ENCODE measurements around the gene ZNF438.
"Not testable (repeated sequence)": the region's sequence is repeated elsewhere in the genome, so short reads cannot be mapped to it uniquely, and the experiment has no call there.

ZNF438 gene

DNA sequence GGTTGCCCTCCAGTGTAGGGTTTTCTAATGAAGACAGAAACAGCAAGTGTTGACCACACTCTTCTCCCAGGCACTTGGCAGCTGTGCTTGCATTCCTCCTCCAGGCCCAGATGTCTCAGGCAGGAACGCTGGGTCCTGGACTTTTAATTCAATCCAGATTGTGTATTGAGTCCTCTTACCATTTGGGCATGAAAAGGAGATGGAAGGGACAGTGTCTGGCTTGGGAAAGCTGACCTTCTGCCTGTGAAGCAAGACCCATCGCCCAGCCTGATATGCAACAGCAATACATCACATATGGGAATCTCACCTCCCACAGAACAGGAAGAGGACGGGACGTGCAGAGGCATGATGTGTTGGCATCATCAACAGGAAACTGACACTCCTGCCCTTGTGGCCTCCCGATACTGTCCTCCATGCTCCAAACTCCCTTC is 227.8 kb downstream of the ZNF438 start:
- H3K4me3 ChIP-seq (ENCODE audit: low read length) = no peak overlapping the region
- no peak for DNase-seq (ENCODE audit: low read depth)

DNA sequence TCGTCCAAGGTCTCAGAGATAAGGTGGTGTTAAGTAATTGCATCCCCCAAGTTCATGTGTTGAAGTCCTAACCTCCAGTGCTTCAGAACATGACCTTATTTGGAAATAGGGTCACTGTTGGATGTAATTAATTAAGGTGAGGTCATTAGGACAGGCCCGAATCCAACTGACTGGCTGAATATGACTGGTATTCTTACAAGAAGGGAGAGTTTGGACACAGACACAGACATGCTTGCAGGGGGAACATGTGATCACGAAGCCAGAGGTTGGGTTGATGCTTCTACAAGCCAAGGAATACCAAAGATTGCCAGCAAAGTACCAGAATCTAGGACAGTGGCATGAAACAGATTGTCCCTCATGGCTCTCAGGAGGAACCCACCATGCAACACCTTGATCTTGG is 228.6 kb downstream of the ZNF438 start:
- TF ChIP-seq, protein P1, sequence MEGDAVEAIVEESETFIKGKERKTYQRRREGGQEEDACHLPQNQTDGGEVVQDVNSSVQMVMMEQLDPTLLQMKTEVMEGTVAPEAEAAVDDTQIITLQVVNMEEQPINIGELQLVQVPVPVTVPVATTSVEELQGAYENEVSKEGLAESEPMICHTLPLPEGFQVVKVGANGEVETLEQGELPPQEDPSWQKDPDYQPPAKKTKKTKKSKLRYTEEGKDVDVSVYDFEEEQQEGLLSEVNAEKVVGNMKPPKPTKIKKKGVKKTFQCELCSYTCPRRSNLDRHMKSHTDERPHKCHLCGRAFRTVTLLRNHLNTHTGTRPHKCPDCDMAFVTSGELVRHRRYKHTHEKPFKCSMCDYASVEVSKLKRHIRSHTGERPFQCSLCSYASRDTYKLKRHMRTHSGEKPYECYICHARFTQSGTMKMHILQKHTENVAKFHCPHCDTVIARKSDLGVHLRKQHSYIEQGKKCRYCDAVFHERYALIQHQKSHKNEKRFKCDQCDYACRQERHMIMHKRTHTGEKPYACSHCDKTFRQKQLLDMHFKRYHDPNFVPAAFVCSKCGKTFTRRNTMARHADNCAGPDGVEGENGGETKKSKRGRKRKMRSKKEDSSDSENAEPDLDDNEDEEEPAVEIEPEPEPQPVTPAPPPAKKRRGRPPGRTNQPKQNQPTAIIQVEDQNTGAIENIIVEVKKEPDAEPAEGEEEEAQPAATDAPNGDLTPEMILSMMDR (conservative IDR thresholded peaks at IDR 0.05; ENCODE audit: low read depth, low read length) = no peak
- no peak for DNase-seq (ENCODE audit: low read depth)
- no peak overlapping the region for H3K4me3 ChIP-seq (ENCODE audit: low read length)

More for the DNA sequence above, 227.8 kb downstream of the ZNF438 start:
- TF ChIP-seq, protein P1 (conservative IDR thresholded peaks at IDR 0.05; ENCODE audit: low read depth, low read length) = no peak

DNA sequence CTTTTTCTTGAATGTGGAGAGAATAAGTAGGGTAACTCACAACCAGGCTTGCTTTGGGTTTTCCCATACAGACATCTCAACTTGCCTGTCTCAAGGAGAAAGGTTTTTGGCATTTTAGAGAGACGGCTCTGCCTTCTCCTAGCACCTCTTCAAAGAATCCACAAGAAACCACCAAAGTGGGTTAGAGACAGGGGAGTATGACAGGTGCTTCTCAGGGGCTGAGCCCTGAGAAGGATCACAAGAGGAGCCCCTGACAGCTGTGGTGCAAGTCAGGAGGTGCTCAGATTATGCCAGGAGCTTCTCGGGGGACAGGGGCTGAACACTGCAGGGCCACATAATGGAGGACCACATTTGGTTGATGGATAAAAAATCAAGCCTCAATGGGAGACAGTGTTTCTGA is 231.3 kb downstream of the ZNF438 start:
- TF ChIP-seq, protein P1 (conservative IDR thresholded peaks at IDR 0.05; ENCODE audit: low read depth, low read length) = no peak
- no peak overlapping the region for H3K4me3 ChIP-seq (ENCODE audit: low read length)
- no peak for DNase-seq (ENCODE audit: low read depth)

- no peak overlapping the region for H3K4me3 ChIP-seq (ENCODE audit: low read length)
- TF ChIP-seq, protein P1 (conservative IDR thresholded peaks at IDR 0.05; ENCODE audit: low read depth, low read length) = no peak
- DNase-seq (ENCODE audit: low read depth) = no peak
Observed at GRCh38 chr10:30798646-30799185, 232.9 kb downstream of the ZNF438 start.

- not testable (repeated sequence) for DNase-seq (ENCODE audit: low read depth); H3K4me3 ChIP-seq (ENCODE audit: low read length)
Observed at GRCh38 chr10:30795024-30795423, 236.6 kb downstream of the ZNF438 start.
